GM12874 (cell line): Measurements from ENCODE around the gene GMPPB.

Source experiments
- TF ChIP-seq, protein P1 (sequence below): IDR thresholded peaks from 2 replicates; pipeline ENCODE4 v1.5.1; 2011; ENCODE audit warnings: low read depth, mild to moderate bottlenecking, control low read depth, low read length, moderate library complexity; ENCODE audit not compliant: insufficient read depth

GMPPB gene

GRCh38 chr3:49703443-49703927, 20.3 kb downstream of the GMPPB start:
- TF ChIP-seq, protein P1, sequence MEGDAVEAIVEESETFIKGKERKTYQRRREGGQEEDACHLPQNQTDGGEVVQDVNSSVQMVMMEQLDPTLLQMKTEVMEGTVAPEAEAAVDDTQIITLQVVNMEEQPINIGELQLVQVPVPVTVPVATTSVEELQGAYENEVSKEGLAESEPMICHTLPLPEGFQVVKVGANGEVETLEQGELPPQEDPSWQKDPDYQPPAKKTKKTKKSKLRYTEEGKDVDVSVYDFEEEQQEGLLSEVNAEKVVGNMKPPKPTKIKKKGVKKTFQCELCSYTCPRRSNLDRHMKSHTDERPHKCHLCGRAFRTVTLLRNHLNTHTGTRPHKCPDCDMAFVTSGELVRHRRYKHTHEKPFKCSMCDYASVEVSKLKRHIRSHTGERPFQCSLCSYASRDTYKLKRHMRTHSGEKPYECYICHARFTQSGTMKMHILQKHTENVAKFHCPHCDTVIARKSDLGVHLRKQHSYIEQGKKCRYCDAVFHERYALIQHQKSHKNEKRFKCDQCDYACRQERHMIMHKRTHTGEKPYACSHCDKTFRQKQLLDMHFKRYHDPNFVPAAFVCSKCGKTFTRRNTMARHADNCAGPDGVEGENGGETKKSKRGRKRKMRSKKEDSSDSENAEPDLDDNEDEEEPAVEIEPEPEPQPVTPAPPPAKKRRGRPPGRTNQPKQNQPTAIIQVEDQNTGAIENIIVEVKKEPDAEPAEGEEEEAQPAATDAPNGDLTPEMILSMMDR: peak; percentile 90

DNA sequence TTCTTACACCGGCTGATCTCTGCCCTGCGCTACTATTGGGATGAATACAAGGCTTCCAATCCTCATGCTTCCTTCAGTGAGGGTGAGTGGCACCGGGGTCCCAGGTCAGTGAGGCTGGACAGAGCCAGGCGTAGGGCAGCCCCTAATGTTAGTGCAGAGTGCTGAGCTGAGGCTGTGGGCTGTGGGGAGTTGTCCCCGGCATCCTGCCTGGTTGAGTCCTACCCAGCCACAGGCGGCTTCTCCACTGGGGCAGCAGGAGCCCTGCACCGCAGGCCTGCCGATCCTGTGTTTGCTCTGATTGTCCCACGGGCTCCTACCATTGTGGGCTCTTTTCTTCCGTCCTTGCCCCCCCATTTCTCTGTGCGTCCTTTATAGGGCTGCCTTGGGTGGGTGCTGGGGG, 21.1 kb downstream of the GMPPB start:
- TF ChIP-seq, protein P1: no peak

DNA sequence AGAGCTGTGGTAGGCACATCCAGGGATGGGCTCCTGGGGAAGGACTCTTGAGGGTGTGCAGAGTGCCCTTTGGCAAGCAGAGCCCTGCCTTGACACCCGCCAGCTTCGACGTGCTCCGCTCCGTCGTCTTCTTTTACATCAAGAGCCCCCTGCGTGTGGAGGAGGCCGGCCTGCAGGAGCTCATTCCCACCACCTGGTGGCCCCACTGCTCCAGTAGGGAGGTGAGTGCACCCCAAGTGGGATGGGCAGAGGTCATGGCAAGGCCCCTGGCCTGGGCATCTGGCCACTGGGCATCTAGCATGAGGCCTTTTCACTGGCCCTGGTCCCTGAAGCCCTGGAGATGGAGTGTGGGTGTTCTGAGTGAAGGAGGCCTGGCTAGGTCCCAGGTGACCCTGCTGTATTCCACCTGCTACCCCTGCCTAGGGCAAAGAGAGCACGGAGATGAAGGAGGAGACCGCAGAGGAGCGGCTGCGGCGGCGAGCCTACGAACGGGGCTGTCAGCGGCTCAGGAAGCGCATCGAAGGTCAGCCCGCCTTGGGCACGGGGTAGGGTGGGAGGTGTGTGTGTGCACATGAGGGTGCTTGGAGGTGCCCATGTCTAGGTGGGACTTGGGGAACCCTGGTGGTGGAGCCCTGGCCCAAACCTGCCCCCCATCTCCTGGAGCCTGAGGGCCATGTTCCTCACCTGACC, 22.2 kb downstream of the GMPPB start:
- TF ChIP-seq, protein P1: peak; percentile 35; the same call in 1 of the 2 replicates

GRCh38 chr3:49700453-49701128, 23.2 kb downstream of the GMPPB start:
- TF ChIP-seq, protein P1: 0 out of 2 replicates have a peak, but pooled peaks have one; percentile 3

DNA sequence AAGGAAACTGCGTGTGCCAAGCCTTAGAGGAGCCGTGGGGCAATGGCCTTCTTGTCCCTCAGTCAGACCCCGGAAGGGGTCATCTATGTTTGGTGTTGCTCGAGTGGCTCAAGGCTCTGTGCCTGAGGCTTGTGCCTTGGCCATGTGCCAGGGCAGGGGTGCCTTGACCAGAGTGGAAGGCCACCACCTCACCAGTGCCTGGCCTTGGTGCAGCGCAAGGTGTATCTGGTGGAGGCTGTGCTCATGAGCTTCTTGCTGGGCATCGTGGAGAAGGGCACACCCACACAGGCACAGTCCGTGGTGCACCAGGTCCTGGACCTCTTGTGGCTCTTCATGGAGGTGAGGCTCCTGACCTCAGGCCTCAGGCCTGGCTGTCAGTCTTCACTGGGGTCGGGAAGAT, 23.7 kb downstream of the GMPPB start:
- TF ChIP-seq, protein P1: no peak

DNA sequence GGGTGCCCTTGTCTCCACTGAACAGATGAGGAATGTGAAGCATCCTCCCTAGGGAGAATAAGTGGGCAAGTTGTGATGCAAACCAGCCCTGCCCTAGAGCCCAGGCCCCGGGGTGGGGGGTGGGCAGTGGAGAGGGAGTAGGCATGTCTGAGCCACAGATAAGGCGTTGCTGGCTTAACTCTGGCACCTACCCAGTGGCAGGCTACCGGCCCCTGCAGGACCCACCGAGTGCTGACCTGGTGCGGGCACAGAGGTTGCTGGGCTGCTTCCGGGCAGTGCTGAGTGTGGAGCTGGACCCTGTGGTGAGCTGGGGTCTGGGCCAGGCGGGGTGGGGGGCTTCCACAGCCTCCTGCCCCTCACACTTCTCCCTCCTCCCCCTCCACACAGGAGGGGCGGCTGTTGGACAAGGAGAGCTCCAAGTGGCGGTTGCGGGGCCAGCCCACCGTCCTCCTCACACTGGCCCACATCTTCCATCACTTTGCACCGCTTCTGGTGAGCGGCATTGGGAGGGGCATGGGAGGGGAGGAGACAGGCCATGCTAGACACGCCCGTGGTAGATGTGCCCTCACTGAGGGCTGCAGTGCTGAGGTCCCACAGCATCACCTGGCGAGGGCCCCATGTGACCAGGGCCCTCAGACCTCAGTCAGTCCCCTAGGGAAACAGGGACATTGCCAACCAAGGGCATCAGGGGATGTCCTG, 24.3 kb downstream of the GMPPB start:
- TF ChIP-seq, protein P1: no peak
